B cell (primary cell): Measurements from ENCODE around the gene CA14.

Source experiments
- CTCF ChIP-seq: fragments of 200-600 bp; IDR thresholded peaks from one replicate; pipeline ENCODE4 v1.8.0; 2022; ENCODE audit warnings: antibody characterized with exemption, mild to moderate bottlenecking
- EZH2 ChIP-seq: IDR thresholded peaks from 2 replicates; pipeline ENCODE4 v1.6.1; 2012; ENCODE audit warnings: borderline replicate concordance, low read depth, mild to moderate bottlenecking, moderate library complexity, low read length; ENCODE audit not compliant: insufficient read depth, poor library complexity, severe bottlenecking

GRCh38 chr1:150283260-150283659 is 25.7 kb downstream of the CA14 start:
- no peak for TF ChIP-seq CTCF
- TF ChIP-seq EZH2: no peak
